Caki2 (cell line): ENCODE data around the gene ATP11A. TPM values are rescaled to one million over a fixed set of nuclear protein-coding genes. Genes with fewer than 3 reads are reported as not detected.

Experiments
- DNase-seq: peaks from one replicate; pipeline ENCODE4 v3.0.0-alpha.2; 2015; ENCODE audit warnings: low read depth
- in situ Hi-C: cut with HindIII; loops from 2 replicates; pipeline ENCODE4 v1.10.0; 2016; ENCODE audit warnings: low sequenced_read_pairs, low pct_unique_long_range_greater_than_20kb, mixed read lengths
- total RNA-seq: library from RNA; depleted of rRNA; stranded (reverse); fragments of >200 nt; shearing (Covaris generic); gene quantifications from 2 replicates; pipeline ENCODE4 v1.2.3, GENCODE V29; 2014; ENCODE audit warnings: low replicate concordance; rRNA removed

Gene ATP11A
- 1.2 and 3.5 TPM in 2 replicates for total RNA-seq

- in situ Hi-C loops = no loop called here
- DNase-seq = peak; percentile 85
Observed at GRCh38 chr13:112689303-112690245, at the start of gene ATP11A. Gene ATP11A (plus strand): TSS chr13:112690038. CDS start chr13:112690417, 379 bp downstream.

- DNase-seq = no peak
- in situ Hi-C loops = no loop called here
Observed at GRCh38 chr13:112641456-112642089, 48.3 kb upstream of the ATP11A start.

GRCh38 chr13:112642090-112642460 is 47.8 kb upstream of the ATP11A start:
- no peak for DNase-seq
- in situ Hi-C loops = no loop called here

- in situ Hi-C loops = no loop called here
- DNase-seq = no peak
Observed at GRCh38 chr13:112643759-112644459, 45.9 kb upstream of the ATP11A start.

GRCh38 chr13:112645327-112645914 is 44.4 kb upstream of the ATP11A start:
- DNase-seq = no peak
- in situ Hi-C loops = no loop called here

- DNase-seq = no peak
- in situ Hi-C loops = no loop called here
Observed at GRCh38 chr13:112647256-112647655, 42.6 kb upstream of the ATP11A start.

GRCh38 chr13:112648101-112648500 is 41.7 kb upstream of the ATP11A start:
- in situ Hi-C loops = no loop called here
- DNase-seq = no peak

- no peak for DNase-seq
Observed at GRCh38 chr13:112648966-112649690, 40.7 kb upstream of the ATP11A start.

GRCh38 chr13:112651311-112651710 is 38.5 kb upstream of the ATP11A start:
- DNase-seq = no peak
- in situ Hi-C loops = no loop called here

More at GRCh38 chr13:112648966-112649690, 40.7 kb upstream of the ATP11A start:
- in situ Hi-C loops = no loop called here

GRCh38 chr13:112651750-112652511 is 37.9 kb upstream of the ATP11A start:
- DNase-seq = no peak
- in situ Hi-C loops = no loop called here

GRCh38 chr13:112652512-112653070 is 37.2 kb upstream of the ATP11A start:
- peak; percentile 57 for DNase-seq
- in situ Hi-C loops = no loop called here

- DNase-seq = no peak
- in situ Hi-C loops = no loop called here
Observed at GRCh38 chr13:112653071-112653470, 36.8 kb upstream of the ATP11A start.

- in situ Hi-C loops = no loop called here
- no peak for DNase-seq
Observed at GRCh38 chr13:112655913-112656312, 33.9 kb upstream of the ATP11A start.

GRCh38 chr13:112657850-112658445 is 31.9 kb upstream of the ATP11A start:
- in situ Hi-C loops = no loop called here
- DNase-seq = peak; percentile 79

- in situ Hi-C loops = no loop called here
Observed at GRCh38 chr13:112658808-112659207, 31.0 kb upstream of the ATP11A start.

GRCh38 chr13:112661291-112661690 is 28.5 kb upstream of the ATP11A start:
- DNase-seq = no peak
- in situ Hi-C loops = no loop called here

More at GRCh38 chr13:112658808-112659207, 31.0 kb upstream of the ATP11A start:
- no peak for DNase-seq
